ENCODE results near the gene KCNG2.

DNA sequence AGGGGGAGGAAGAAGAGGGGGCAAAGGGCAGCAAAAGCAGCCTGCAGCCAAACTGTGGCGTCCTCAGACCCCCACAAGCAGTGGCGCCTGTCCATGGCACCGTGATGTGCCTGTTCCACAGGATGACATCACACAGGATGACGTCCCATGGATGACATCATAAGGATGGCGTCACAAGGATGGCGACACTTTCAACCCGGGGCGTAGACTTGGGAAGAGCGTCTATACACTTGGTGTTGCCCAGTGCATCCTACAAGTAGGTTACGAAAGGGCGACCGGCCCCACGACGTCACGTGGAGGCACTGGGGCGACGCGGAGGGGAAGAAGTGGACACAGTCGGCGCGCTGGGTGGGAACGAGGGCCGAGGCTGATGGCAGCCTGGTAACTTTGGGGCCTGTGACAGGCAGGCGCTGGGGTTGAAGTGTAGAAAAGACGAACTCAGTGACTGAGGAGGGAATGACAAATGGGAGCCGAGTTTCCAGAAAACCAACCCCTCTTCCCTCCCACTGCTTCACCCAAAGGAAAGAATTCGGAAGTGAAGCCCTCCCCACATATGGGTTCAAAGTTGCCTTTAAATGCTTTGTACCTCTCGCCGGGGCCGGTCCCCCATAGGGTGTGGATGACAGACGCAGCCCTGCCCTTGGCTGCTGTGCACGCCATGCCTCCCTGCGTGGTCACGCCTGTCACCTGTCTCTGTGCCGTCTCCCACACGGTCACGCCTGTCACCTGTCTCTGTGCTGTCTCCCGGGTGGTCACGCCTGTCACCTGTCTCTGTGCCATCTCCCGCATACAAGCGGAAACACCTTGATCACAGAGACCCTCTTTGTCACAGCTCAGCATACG is 13.4 kb upstream of the KCNG2 start:
- TF ChIP-seq ZFX (CRISPR knock-in tag; IDR thresholded peaks at IDR 0.05; ENCODE audit: low read depth) (no peak), REST (IDR thresholded peaks at IDR 0.05; ENCODE audit: borderline replicate concordance in 1 of 2, low read depth in 1 of 2, low read length in 2 of 2) (no peak)

Data from HepG2 (cell line).